GM18526 (cell line): ENCODE data around the gene GAB1.

Experiments
- POLR2A ChIP-seq: IDR thresholded peaks from 3 replicates; pipeline ENCODE4 v1.6.1; 2011; ENCODE audit not compliant: insufficient read length; ENCODE audit errors: extremely low read depth

GAB1 gene

DNA sequence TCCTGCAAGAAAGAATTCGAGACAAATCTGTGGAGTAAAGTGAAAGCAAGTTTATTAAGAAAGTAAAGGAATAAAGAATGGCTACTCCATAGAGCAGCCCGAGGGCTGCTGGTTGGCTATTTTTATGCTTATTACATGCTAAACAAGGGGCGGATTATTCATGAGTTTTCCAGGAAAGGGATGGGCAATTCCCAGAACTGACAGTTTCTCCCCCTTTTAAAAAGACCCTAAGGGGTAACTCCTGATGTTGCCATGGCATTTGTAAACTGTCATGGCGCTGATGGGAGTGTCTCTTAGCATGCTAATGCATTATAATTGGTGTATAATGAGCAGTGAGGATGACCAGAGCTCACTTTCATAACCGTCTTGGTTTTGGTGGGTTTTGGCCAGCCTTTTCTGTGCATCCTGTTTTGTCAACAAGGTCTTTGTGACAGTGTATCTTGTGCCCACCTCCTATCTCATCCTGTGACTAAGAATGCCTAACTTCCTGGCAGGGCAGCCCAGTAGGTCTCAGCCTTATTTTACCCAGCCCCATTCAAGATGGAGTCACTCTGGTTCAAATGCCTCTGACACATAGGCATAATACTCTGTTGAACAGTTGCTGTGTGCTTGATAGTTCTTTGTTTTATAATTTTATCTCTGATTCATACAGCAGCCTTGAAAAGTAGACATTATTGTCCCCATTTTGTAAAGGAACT is 25.8 kb downstream of the GAB1 start:
- no peak for TF ChIP-seq POLR2A

GRCh38 chr4:143363332-143363731 is 26.7 kb downstream of the GAB1 start:
- no peak for TF ChIP-seq POLR2A

GRCh38 chr4:143364063-143364462 is 27.4 kb downstream of the GAB1 start:
- TF ChIP-seq POLR2A = no peak

DNA sequence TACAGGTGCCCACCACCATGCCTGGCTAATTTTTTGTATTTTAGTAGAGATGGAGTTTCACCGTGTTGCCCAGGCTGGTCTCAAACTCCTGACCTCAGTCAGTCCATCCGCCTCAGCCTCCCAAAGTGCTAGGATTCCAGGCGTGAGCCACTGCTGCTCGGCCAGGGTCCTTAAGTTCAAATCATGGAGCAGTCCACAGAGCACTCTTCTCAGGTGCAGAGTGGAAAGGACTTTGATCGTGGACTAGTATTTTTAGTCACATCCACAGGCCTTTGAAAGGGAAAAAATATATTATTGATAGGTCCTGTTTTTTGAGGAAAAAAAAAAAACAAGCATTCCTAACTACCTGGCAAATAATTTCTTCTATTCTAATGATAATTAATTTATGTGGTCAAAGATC is 31.2 kb downstream of the GAB1 start:
- TF ChIP-seq POLR2A = no peak

DNA sequence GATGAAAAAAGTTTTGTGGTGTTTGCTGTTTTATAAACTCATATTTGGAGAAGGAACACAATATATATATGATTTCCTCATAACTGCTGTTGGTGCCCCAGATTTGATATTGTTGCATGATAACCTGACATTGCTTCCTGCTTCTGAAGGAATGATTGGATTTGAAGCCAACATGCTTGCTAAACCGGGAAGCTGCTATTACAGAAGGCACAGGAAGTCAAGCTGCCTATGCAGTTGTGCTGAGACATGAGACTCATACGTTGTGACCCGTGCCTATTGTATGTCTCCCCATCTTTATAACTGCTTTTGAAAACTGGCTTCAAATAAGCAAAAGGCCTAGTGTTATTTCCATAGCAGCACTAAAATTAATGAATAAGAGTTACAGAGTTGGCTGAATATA is 32.9 kb downstream of the GAB1 start:
- no peak for TF ChIP-seq POLR2A

DNA sequence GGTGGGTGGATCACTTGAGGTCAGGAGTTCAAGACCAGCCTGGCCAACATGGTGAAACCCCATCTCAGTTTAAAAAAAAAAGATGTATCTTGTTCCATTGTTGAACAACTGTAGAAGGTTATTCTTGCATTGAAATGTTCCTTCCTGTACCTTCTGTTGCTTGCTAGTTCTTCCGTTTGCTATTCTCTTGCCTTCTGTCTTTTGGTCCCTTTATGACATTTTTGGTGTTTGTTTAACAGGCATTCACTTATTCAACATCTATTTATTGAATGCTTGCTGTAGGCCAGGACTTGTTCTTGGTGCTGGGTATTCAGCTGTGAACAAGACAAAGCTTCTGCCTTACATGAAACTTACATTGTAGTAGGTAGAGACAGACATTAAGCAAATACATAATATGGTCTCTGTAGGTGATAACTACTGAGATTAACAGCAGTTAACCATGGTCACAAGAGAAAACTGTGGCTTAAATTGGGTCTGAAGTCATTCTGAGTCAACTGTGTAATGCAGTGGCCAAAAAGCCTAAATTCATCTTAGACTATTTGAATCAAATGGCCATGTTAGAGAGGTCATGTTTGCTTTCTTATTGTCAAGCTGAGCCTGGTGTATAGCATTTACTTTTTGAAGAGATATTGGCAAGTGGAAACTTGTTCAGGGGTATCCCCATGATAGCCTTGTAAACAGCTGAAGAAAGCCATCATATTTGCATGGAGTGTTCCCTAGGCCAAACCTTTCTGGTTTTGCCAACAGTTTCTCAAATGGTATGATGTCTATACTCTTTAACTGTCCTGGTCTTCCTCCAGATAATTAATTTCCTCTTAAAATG is 35.6 kb downstream of the GAB1 start:
- TF ChIP-seq POLR2A = no peak

DNA sequence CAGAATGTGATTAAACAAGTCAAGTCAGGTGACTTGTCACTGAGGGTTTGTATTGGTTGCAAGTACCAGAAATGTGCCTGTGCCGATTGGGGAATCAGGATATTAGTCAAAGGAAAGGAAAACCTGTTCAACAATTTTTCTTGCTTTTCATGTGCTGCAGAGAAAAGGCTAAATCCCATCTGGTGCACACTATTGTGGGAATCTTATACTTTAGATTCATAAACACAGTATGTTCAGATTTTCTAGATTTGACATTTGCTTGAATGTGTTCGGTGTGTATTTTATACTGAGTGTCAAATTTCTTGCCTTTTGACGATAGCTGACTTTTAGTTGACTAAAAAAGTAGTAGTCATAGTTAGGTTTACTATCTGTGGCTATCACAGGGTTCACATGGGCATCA is 37.6 kb downstream of the GAB1 start:
- TF ChIP-seq POLR2A = no peak

- no peak for TF ChIP-seq POLR2A
Observed at GRCh38 chr4:143374771-143375170, 38.1 kb downstream of the GAB1 start.

DNA sequence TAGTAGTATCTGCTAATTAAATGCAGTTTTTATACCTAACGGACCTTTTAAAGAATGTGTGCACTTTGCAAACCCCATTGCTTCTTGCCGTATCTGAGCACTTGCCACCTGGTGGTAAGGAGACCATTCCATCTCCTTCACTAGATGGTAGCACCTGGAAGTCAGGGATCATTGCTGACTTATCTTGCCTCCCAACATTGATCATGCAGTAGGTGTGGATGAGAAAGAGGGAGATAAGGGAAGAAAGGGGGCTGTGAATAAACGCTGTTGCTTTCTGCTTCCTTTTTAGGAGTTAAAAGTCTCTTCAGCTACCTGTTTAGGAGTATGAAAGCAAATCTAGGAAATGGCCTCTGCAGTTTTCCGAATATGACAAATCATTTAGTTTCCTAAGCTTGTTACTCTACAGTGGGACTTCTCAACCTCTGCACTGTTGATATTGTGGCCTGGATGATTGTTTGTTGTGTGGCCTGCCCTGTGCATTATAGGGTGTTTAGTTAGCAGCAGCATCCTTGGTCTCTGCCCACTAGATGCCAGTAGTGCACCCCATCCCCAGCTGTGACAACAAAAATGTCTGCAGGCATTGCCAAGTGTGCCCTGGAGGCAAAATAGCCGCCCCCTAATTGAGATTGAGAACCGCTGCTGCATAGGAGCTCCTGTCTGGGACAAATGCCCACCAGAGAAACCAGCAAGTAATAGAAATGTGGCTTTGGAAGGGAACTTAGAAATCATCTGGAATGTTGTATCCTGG is 38.8 kb downstream of the GAB1 start:
- TF ChIP-seq POLR2A = no peak

DNA sequence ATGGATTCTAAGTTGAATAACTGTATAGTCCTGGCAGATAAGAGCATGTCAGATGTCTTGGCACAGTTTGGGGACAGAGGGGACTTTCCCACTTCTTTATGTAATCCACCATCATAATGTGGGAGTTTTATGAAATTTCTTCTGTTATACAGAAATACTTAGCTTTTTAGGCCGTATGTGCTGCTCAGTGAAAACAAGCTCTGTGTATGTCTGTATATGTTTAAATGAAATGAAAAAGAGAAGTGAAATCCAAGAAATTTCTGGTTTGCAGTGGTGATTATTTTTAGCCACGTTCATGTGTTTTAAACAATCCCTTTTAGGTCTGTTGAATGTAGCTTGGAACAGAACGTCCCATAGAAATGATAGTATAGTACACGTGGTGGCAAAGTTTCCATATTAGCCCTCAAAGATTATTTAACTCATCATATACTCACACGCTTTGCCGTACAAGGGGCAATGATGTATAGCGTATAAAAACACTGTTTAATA is 41.0 kb downstream of the GAB1 start:
- no peak for TF ChIP-seq POLR2A

- TF ChIP-seq POLR2A = no peak
Observed at GRCh38 chr4:143380629-143381028, 44.0 kb downstream of the GAB1 start.

GRCh38 chr4:143381189-143382118 is 44.8 kb downstream of the GAB1 start:
- no peak for TF ChIP-seq POLR2A

DNA sequence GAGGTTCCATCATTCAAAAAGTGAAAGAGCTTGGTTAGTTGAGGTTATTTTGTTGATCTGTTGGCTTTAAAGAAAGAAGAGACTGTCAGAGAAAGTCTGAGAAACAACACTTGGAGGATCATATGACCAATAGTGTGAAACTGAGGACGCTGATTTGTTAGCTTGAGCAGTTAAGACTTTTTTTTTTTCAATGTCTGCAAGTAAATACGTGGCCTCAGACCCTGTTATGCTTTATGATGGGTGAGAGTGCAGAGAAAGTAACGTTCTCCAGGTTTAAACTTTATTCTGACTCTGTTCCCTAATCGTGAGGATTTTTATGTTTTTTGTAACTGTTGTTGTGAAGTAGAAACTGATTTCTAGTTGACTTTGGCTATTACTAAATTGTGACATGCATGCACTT is 45.9 kb downstream of the GAB1 start:
- no peak for TF ChIP-seq POLR2A

GRCh38 chr4:143383005-143383574 is 46.4 kb downstream of the GAB1 start:
- TF ChIP-seq POLR2A = no peak

- TF ChIP-seq POLR2A = no peak
Observed at GRCh38 chr4:143384381-143384994, 47.8 kb downstream of the GAB1 start.
